T-cell (primary cell): ENCODE data around the gene KRT36. TPM values are rescaled to one million over a fixed set of nuclear protein-coding genes. Genes with fewer than 3 reads are reported as not detected.
A peak's percentile ranks its signal among the peaks of the same experiment; 100 is the strongest.

Experiments used
- ATAC-seq, 4 experiments: fragments of 200-7000 bp in 3 of 4; fragments of 150-1000 bp in 1 of 4; cut with Tn5 transposase; replicated peaks in 1 of 4; 1 replicate in 3 of 4; 2 replicates in 1 of 4; pipeline ENCODE4 v1.10.0; 2021; ENCODE audit warnings: moderate library complexity in 3 of 4, mild to moderate bottlenecking in 2 of 4, moderate number of reproducible peaks in 1 of 4
- CTCF ChIA-PET, 2 donors: fragments of 300-600 bp; sonication (Branson Sonifier 250); formaldehyde crosslinking; loops; one replicate each; lab custom pipeline; 2022; ENCODE audit warnings: antibody characterized with exemption in 2 of 2; lab: Charles Lee
- POLR2A ChIA-PET, 2 donors: fragments of 300-600 bp; sonication (Branson Sonifier 250); formaldehyde crosslinking; loops; one replicate each; lab custom pipeline; 2022; ENCODE audit warnings: antibody characterized with exemption in 2 of 2; lab: Charles Lee
- DNase-seq, 35 experiments: peaks; one replicate each; pipeline versions ENCODE4 v3.0.0 to v3.0.0-alpha.2; 2013 to 2023
- H3K27ac ChIP-seq: one replicate; pipeline ENCODE4 v1.5.1; 2013; ENCODE audit warnings: low read length
- H3K27me3 ChIP-seq, 2 experiments: replicated peaks in 1 of 2; 1 replicate in 1 of 2; 2 replicates in 1 of 2; pipeline versions ENCODE4 v1.6.1 to v1.7.0; 2013; ENCODE audit warnings: low read length in 1 of 2, mixed read lengths in 1 of 2; ENCODE audit not compliant: control insufficient read depth in 2 of 2, insufficient read depth in 2 of 2; ENCODE audit errors: extremely low read depth in 1 of 2
- H3K36me3 ChIP-seq, 2 donors: 1 replicate in 1 of 2; 2 replicates in 1 of 2; pipeline versions ENCODE4 v1.6.1 to v1.7.0; 2013; ENCODE audit warnings: low read length in 1 of 2; ENCODE audit not compliant: control insufficient read depth in 2 of 2, insufficient read depth in 1 of 2; ENCODE audit errors: extremely low read depth in 1 of 2
- H3K4me1 ChIP-seq, 2 experiments: 1 replicate in 1 of 2; 2 replicates in 1 of 2; pipeline versions ENCODE4 v1.6.1 to v1.7.0; 2013; ENCODE audit warnings: low read length in 2 of 2, mixed read lengths in 1 of 2; ENCODE audit not compliant: insufficient read depth in 2 of 2, control insufficient read depth in 1 of 2; ENCODE audit errors: extremely low read depth in 1 of 2
- H3K4me3 ChIP-seq, 2 donors: 1 replicate in 1 of 2; 2 replicates in 1 of 2; pipeline versions ENCODE4 v1.5.1 to v1.7.0; 2013; ENCODE audit warnings: mild to moderate bottlenecking in 2 of 2, low read length in 1 of 2, moderate library complexity in 1 of 2; ENCODE audit not compliant: control insufficient read depth in 1 of 2; ENCODE audit errors: extremely low read depth in 1 of 2
- H3K9me3 ChIP-seq: 2 replicates; pipeline ENCODE4 v1.7.0; 2013
- H3K27ac Mint-ChIP-seq, 2 donors: one replicate each; pipeline ENCODE4 v1.8.0; 2020 to 2021; ENCODE audit warnings: mild to moderate bottlenecking in 2 of 2, mixed read lengths in 2 of 2
- H3K27me3 Mint-ChIP-seq, 2 donors: one replicate each; pipeline ENCODE4 v1.8.0; 2021 to 2022; ENCODE audit warnings: mixed read lengths in 2 of 2
- H3K36me3 Mint-ChIP-seq: one replicate; pipeline ENCODE4 v1.8.0; 2021; ENCODE audit warnings: mixed read lengths
- H3K4me1 Mint-ChIP-seq, 3 donors: one replicate each; pipeline ENCODE4 v1.8.0; 2020 to 2022; ENCODE audit warnings: mixed read lengths in 3 of 3, mild to moderate bottlenecking in 1 of 3
- H3K4me3 Mint-ChIP-seq, 3 donors: one replicate each; pipeline ENCODE4 v1.8.0; 2020 to 2022; ENCODE audit warnings: mild to moderate bottlenecking in 3 of 3, mixed read lengths in 3 of 3, moderate library complexity in 3 of 3
- H3K9me3 Mint-ChIP-seq, 3 donors: one replicate each; pipeline ENCODE4 v1.8.0; 2020 to 2022; ENCODE audit warnings: mixed read lengths in 3 of 3
- WGBS: methylation state at CpG from one replicate; pipeline ENCODE4 v1.1.5; 2013; ENCODE audit warnings: missing lambda C conversion rate; ENCODE audit not compliant: insufficient coverage; 5-methylcytosine and 5-hydroxymethylcytosine counted together
- total RNA-seq, 35 experiments: library from RNA in 6 of 35; stranded (reverse) in 6 of 35; fragments of 120-200 nt in 1 of 35; gene quantifications; one replicate each; pipeline versions ENCODE4 v1.2.1 to v1.2.4 and lab custom pipeline; 2013 to 2026

Gene KRT36
- total RNA-seq, 5 donors from 2014 or later (not counting 1 experiment from before 2014, with no cell fraction given) = not detected

- no peak overlapping the region for H3K4me3 ChIP-seq
- H3K36me3 ChIP-seq = no peaks in the 10 kb centered on the region
- H3K27ac ChIP-seq = no peak overlapping the region
- Mint-ChIP-seq H3K36me3 (no peaks in the 10 kb centered on the region), H3K4me3 (no peak overlapping the region), H3K27me3 (peaks cover 2 to 8% of the 10 kb centered on the region in 2 donors), H3K27ac (no peak overlapping the region), H3K4me1 (peaks cover 7 to 31% (median 15%) of the 10 kb centered on the region in 3 donors), H3K9me3 (no peaks in the 10 kb centered on the region)
- POLR2A ChIA-PET = no interaction called here
- peaks cover 0 to 15% of the 10 kb centered on the region in 2 experiments for H3K27me3 ChIP-seq
- H3K4me1 ChIP-seq = peaks cover 0 to 11% of the 10 kb centered on the region in 2 experiments
- DNase-seq (no peak), ATAC-seq (no peak)
- H3K9me3 ChIP-seq = no peaks in the 10 kb centered on the region
- WGBS = no CpG with 5 or more reads among the region's 6 CpGs
- CTCF ChIA-PET = no interaction called here
Measured at GRCh38 chr17:41498276-41498675, 8.6 kb upstream of the KRT36 start.

- Histone ChIP-seq H3K9me3 (no peaks in the 10 kb centered on the region), H3K27ac (no peak overlapping the region), H3K4me1 (peaks cover 0 to 11% of the 10 kb centered on the region in 2 experiments), H3K27me3 (peaks cover 0 to 15% of the 10 kb centered on the region in 2 experiments), H3K4me3 (no peak overlapping the region), H3K36me3 (no peaks in the 10 kb centered on the region)
- DNase-seq (peak in 34 of 35 experiments; percentile 15 to 68 (median 36)), ATAC-seq (peak; percentile 78 to 98 (median 88))
- ChIA-PET CTCF (no interaction called here), POLR2A (no interaction called here)
- Mint-ChIP-seq H3K4me1 (peaks cover 7 to 31% (median 22%) of the 10 kb centered on the region in 3 donors), H3K27me3 (peaks cover 2 to 8% of the 10 kb centered on the region in 2 donors), H3K27ac (peak overlapping the region in 1 of 2 donors; percentile 64), H3K36me3 (no peaks in the 10 kb centered on the region), H3K4me3 (peak overlapping the region in 1 of 3 donors; percentile 27), H3K9me3 (no peaks in the 10 kb centered on the region)
- WGBS = 60% methylated on average over 9 of the region's 12 CpGs
Measured at GRCh38 chr17:41496803-41497484, 7.2 kb upstream of the KRT36 start.

GRCh38 chr17:41494524-41494923 is 4.8 kb upstream of the KRT36 start:
- Mint-ChIP-seq H3K4me1 (peaks cover 15 to 34% (median 33%) of the 10 kb centered on the region in 3 donors), H3K4me3 (no peak overlapping the region), H3K27me3 (peaks cover 0 to 3% of the 10 kb centered on the region in 2 donors), H3K36me3 (no peaks in the 10 kb centered on the region), H3K27ac (no peak overlapping the region), H3K9me3 (no peaks in the 10 kb centered on the region)
- CTCF ChIA-PET = interaction anchor here in 1 of 2 donors (0.6 kb wide), 1 partner anchor 39 kb away, joined by 3 read pairs; no protein-coding TSS in a partner anchor
- WGBS = 47% methylated on average over 1 of the region's 2 CpGs
- DNase-seq (no peak), ATAC-seq (no peak)
- Histone ChIP-seq H3K27me3 (peaks cover 0 to 6% of the 10 kb centered on the region in 2 experiments), H3K4me1 (peaks cover 0 to 13% of the 10 kb centered on the region in 2 experiments), H3K36me3 (no peaks in the 10 kb centered on the region), H3K4me3 (no peak overlapping the region), H3K9me3 (no peaks in the 10 kb centered on the region), H3K27ac (no peak overlapping the region)
- POLR2A ChIA-PET = no interaction called here

GRCh38 chr17:41492771-41493170 is 3.1 kb upstream of the KRT36 start:
- DNase-seq (peak in 1 of 35 experiments; percentile 10), ATAC-seq (no peak)
- POLR2A ChIA-PET = no interaction called here
- no peak overlapping the region for H3K27ac ChIP-seq
- CTCF ChIA-PET = interaction anchor here in 1 of 2 donors (0.9 kb wide), 1 partner anchor 25 kb away, joined by 3 read pairs; no protein-coding TSS in a partner anchor
- H3K27me3 ChIP-seq = peaks cover 0 to 9% of the 10 kb centered on the region in 2 experiments
- no peaks in the 10 kb centered on the region for H3K9me3 Mint-ChIP-seq
- no peaks in the 10 kb centered on the region for H3K36me3 ChIP-seq
- peaks cover 15 to 29% (median 21%) of the 10 kb centered on the region in 3 donors for H3K4me1 Mint-ChIP-seq
- H3K27me3 Mint-ChIP-seq = no peaks in the 10 kb centered on the region
- peaks cover 0 to 13% of the 10 kb centered on the region in 2 experiments for H3K4me1 ChIP-seq
- H3K9me3 ChIP-seq = no peaks in the 10 kb centered on the region
- H3K4me3 Mint-ChIP-seq = no peak overlapping the region
- no peak overlapping the region for H3K27ac Mint-ChIP-seq
- H3K4me3 ChIP-seq = no peak overlapping the region
- H3K36me3 Mint-ChIP-seq = no peaks in the 10 kb centered on the region
- WGBS = 73% methylated on average over 3 of the region's 4 CpGs

- CTCF ChIA-PET = interaction anchor here in 1 of 2 donors (0.9 kb wide), 2 partner anchors 24 to 75 kb away, joined by 3 read pairs; no protein-coding TSS in a partner anchor
- H3K4me1 Mint-ChIP-seq = peaks cover 15 to 29% (median 21%) of the 10 kb centered on the region in 3 donors
- H3K36me3 ChIP-seq = no peaks in the 10 kb centered on the region
- POLR2A ChIA-PET = no interaction called here
- H3K9me3 Mint-ChIP-seq = no peaks in the 10 kb centered on the region
- ATAC-seq (no peak), DNase-seq (no peak)
- H3K4me1 ChIP-seq = peaks cover 0 to 13% of the 10 kb centered on the region in 2 experiments
- H3K4me3 ChIP-seq = no peak overlapping the region
- no peak overlapping the region for H3K27ac Mint-ChIP-seq
- peaks cover 0 to 10% of the 10 kb centered on the region in 2 experiments for H3K27me3 ChIP-seq
- H3K4me3 Mint-ChIP-seq = no peak overlapping the region
- no peak overlapping the region for H3K27ac ChIP-seq
- no peaks in the 10 kb centered on the region for H3K36me3 Mint-ChIP-seq
- no peaks in the 10 kb centered on the region for H3K27me3 Mint-ChIP-seq
- H3K9me3 ChIP-seq = no peaks in the 10 kb centered on the region
- WGBS = 71% methylated on average over 4 of the region's 6 CpGs
Measured at GRCh38 chr17:41492351-41492750, 2.6 kb upstream of the KRT36 start.

- H3K27ac ChIP-seq = no peak overlapping the region
- Mint-ChIP-seq H3K4me3 (no peak overlapping the region), H3K27ac (no peak overlapping the region), H3K9me3 (no peaks in the 10 kb centered on the region), H3K4me1 (peaks cover 9 to 21% (median 12%) of the 10 kb centered on the region in 3 donors), H3K27me3 (no peaks in the 10 kb centered on the region), H3K36me3 (no peaks in the 10 kb centered on the region)
- H3K4me3 ChIP-seq = no peak overlapping the region
- no peaks in the 10 kb centered on the region for H3K36me3 ChIP-seq
- ChIA-PET POLR2A (no interaction called here), CTCF (interaction anchor here in 1 of 2 donors (0.9 kb wide), 1 partner anchor 74 kb away, joined by 3 read pairs; no protein-coding TSS in a partner anchor)
- no peaks in the 10 kb centered on the region for H3K9me3 ChIP-seq
- ATAC-seq (no peak), DNase-seq (no peak)
- H3K4me1 ChIP-seq = peaks cover 0 to 7% of the 10 kb centered on the region in 2 experiments
- H3K27me3 ChIP-seq = peaks cover 0 to 19% of the 10 kb centered on the region in 2 experiments
- no CpG with 5 or more reads among the region's 2 CpGs for WGBS
Measured at GRCh38 chr17:41491476-41491875, 1.8 kb upstream of the KRT36 start.
